HL-60 (cell line): ENCODE results near the gene ADCY5.

Experiments
- DNase-seq, 2 experiments: peaks; one replicate each; pipeline ENCODE4 v3.0.0-alpha.2; 2010 to 2020; ENCODE audit warnings: low read depth in 1 of 2, low spot score in 1 of 2
- H3K27ac ChIP-seq: fragments of 250-450 bp; sonication (Bioruptor Pico); replicated peaks from 2 replicates; pipeline ENCODE4 v1.5.1; 2020; ENCODE audit warnings: mild to moderate bottlenecking, moderate library complexity
- H3K27me3 ChIP-seq: fragments of 250-450 bp; sonication (Bioruptor Pico); 2 replicates; pipeline ENCODE4 v1.5.1; 2021; ENCODE audit warnings: mild to moderate bottlenecking, moderate library complexity; ENCODE audit not compliant: insufficient read depth, poor library complexity, severe bottlenecking
- H3K4me3 ChIP-seq: replicated peaks from 2 replicates; pipeline ENCODE4 v1.5.1; 2011; ENCODE audit warnings: mild to moderate bottlenecking, control low read depth, low read length; ENCODE audit not compliant: insufficient read depth
- CTCF ChIP-seq: IDR thresholded peaks from one replicate; pipeline ENCODE4 v1.5.1; 2011; ENCODE audit warnings: low read length, control low read depth, inconsistent platforms; ENCODE audit not compliant: insufficient read depth
- GABPA ChIP-seq: IDR thresholded peaks from 2 replicates; pipeline ENCODE4 v1.6.1; 2012; ENCODE audit warnings: low read depth
- POLR2AphosphoS5 ChIP-seq: IDR thresholded peaks from 2 replicates; pipeline ENCODE4 v1.6.1; 2012; ENCODE audit warnings: low read depth
- REST ChIP-seq: IDR thresholded peaks from 2 replicates; pipeline ENCODE4 v1.6.1; 2012; ENCODE audit warnings: low read depth; ENCODE audit not compliant: insufficient replicate concordance
- SPI1 ChIP-seq: IDR thresholded peaks from 2 replicates; pipeline ENCODE4 v1.6.1; 2012; ENCODE audit warnings: low read depth, mild to moderate bottlenecking, borderline replicate concordance

The ADCY5 gene

GRCh38 chr3:123353227-123353849, 95.6 kb downstream of the ADCY5 start:
- Histone ChIP-seq H3K27me3 (no peaks in the 10 kb centered on the region), H3K4me3 (no peak overlapping the region), H3K27ac (no peak overlapping the region)
- no peak for TF ChIP-seq POLR2AphosphoS5
- TF ChIP-seq SPI1: no peak
- TF ChIP-seq CTCF: no peak
- no peak for TF ChIP-seq REST
- no peak for TF ChIP-seq GABPA
- DNase-seq: no peak

GRCh38 chr3:123352134-123352554, 96.7 kb downstream of the ADCY5 start:
- no peak for TF ChIP-seq POLR2AphosphoS5
- no peak for TF ChIP-seq CTCF
- no peak for TF ChIP-seq SPI1
- TF ChIP-seq REST: no peak
- TF ChIP-seq GABPA: no peak
- H3K27me3 ChIP-seq: no peaks in the 10 kb centered on the region
- no peak overlapping the region for H3K4me3 ChIP-seq
- DNase-seq: no peak
- H3K27ac ChIP-seq: no peak overlapping the region

- no peak for DNase-seq
- Histone ChIP-seq H3K27ac (no peak overlapping the region), H3K27me3 (no peaks in the 10 kb centered on the region), H3K4me3 (no peak overlapping the region)
- TF ChIP-seq GABPA (no peak), CTCF (no peak), REST (no peak), POLR2AphosphoS5 (no peak), SPI1 (no peak)
Observed at GRCh38 chr3:123351501-123351900, 97.4 kb downstream of the ADCY5 start.
